Spleen (tissue), 7 donors: Measurements from ENCODE around the gene NUMBL.

Experiments used
- CTCF ChIP-seq, 11 experiments: fragments of 200-600 bp in 7 of 11; fragments of 450-650 bp in 4 of 11; sonication (generic) in 4 of 11; IDR thresholded peaks in 8 of 11; conservative IDR thresholded peaks in 3 of 11; 1 replicate in 7 of 11; 2 replicates in 4 of 11; pipeline versions ENCODE4 v1.4.0 to v1.8.0; 2016 to 2021; ENCODE audit warnings: antibody characterized with exemption in 11 of 11, inconsistent platforms in 4 of 11, mild to moderate bottlenecking in 1 of 11
- POLR2A ChIP-seq, 3 donors: fragments of 450-650 bp; IDR thresholded peaks; one replicate each; pipeline ENCODE4 v1.5.1; 2017; ENCODE audit warnings: antibody characterized with exemption in 3 of 3, mild to moderate bottlenecking in 1 of 3
- POLR2AphosphoS5 ChIP-seq, 3 donors: sonication (generic); formaldehyde crosslinking; IDR thresholded peaks; one replicate each; pipeline ENCODE4 v1.5.1; 2017; ENCODE audit warnings: antibody characterized with exemption in 3 of 3
- donor health status: DM: no; HTN: no; CAD: no; lungs with moderate emphysema.
- donor health status: DM: no; HTN: no; CAD: no.
- donor health status: DM: no; HTN: no; CAD: no.

- TF ChIP-seq CTCF (IDR thresholded peaks at IDR 0.05 in 8 of 11, conservative IDR thresholded peaks at IDR 0.05 in 3 of 11) (no peak), POLR2A (IDR thresholded peaks at IDR 0.05) (no peak), POLR2AphosphoS5 (IDR thresholded peaks at IDR 0.05) (peak in 1 of 3 donors; percentile 65)
These were observed 957 bp downstream of the NUMBL start for GRCh38 chr19:40689339-40690049.
